GM12878 (cell line): Measurements from ENCODE around the gene AMOTL1. TPM values are rescaled to one million over a fixed set of nuclear protein-coding genes. Genes with fewer than 3 reads are reported as not detected.

Source experiments
- ATAC-seq: fragments of 200-7000 bp; cut with Tn5 transposase; 3 replicates; pipeline ENCODE4 v1.9.1; 2020; ENCODE audit warnings: mild to moderate bottlenecking, moderate library complexity
- BruUV-seq: library from RNA; stranded (reverse); fragments of 400-500 nt; replicated peaks from 2 replicates; lab custom pipeline; 2021; lab: Mats Ljungman, UMichigan
- CTCF ChIA-PET: fragments of 300-600 bp; sonication (Branson Sonifier 250); formaldehyde crosslinking; extraction: SDS; loops from one replicate; lab custom pipeline; 2021; ENCODE audit warnings: inconsistent platforms; lab: Yijun Ruan, JAX
- POLR2A ChIA-PET: fragments of 350-600 bp; formaldehyde crosslinking; extraction: SDS; loops from one replicate; lab custom pipeline; 2021; ENCODE audit warnings: inconsistent platforms; lab: Charles Lee
- RAD21 ChIA-PET: fragments of 300-600 bp; sonication (Branson Sonifier 250); formaldehyde crosslinking; loops from one replicate; lab custom pipeline; 2023; ENCODE audit warnings: antibody characterized with exemption; ENCODE audit not compliant: unreplicated experiment; lab: Charles Lee
- SMC1A ChIA-PET: fragments of 300-600 bp; sonication (Branson Sonifier 250); formaldehyde crosslinking; loops from one replicate; lab custom pipeline; 2023; ENCODE audit not compliant: unreplicated experiment, uncharacterized antibody; lab: Charles Lee
- DNase-seq: peaks from one replicate; pipeline ENCODE4 v3.0.0-alpha.2; 2011; ENCODE audit warnings: low read depth, low spot score
- FAIRE-seq: peaks from 3 replicates; lab custom pipeline; 2011; peaks lifted over from hg19 to GRCh38; lab: Jason Lieb, UNC
- H2AFZ ChIP-seq: 2 replicates; pipeline ENCODE4 v1.6.0; 2011; ENCODE audit warnings: low read depth, low read length, control low read depth; ENCODE audit not compliant: control insufficient read depth
- H3K27ac ChIP-seq: 2 replicates; pipeline ENCODE4 v1.5.1; 2011; ENCODE audit warnings: control low read depth; ENCODE audit not compliant: control insufficient read depth, insufficient read depth
- H3K27me3 ChIP-seq, 2 experiments: replicated peaks in 1 of 2; 2 replicates each; pipeline versions ENCODE4 v1.6.0 to v1.6.1; 2011; ENCODE audit warnings: low read length in 1 of 2; ENCODE audit not compliant: control insufficient read depth in 2 of 2, insufficient read depth in 2 of 2
- H3K36me3 ChIP-seq, 2 experiments: 2 replicates each; pipeline ENCODE4 v1.5.1; 2011; ENCODE audit warnings: low read length in 1 of 2; ENCODE audit not compliant: control insufficient read depth in 2 of 2, insufficient read depth in 2 of 2
- H3K4me1 ChIP-seq: 2 replicates; pipeline ENCODE4 v1.6.1; 2011; ENCODE audit warnings: mild to moderate bottlenecking, low read length, moderate library complexity, mixed read lengths; ENCODE audit not compliant: control insufficient read depth, insufficient read depth
- H3K4me2 ChIP-seq: 2 replicates; pipeline ENCODE4 v1.6.0; 2011; ENCODE audit warnings: control low read depth; ENCODE audit not compliant: control insufficient read depth, insufficient read depth
- H3K4me3 ChIP-seq: fragments of 200-600 bp; sonication (generic); 2 replicates; pipeline ENCODE4 v1.5.1; 2016
- H3K79me2 ChIP-seq: 2 replicates; pipeline ENCODE4 v1.6.0; 2011; ENCODE audit warnings: low read length; ENCODE audit not compliant: control insufficient read depth, insufficient read depth
- H3K9ac ChIP-seq: 2 replicates; pipeline ENCODE4 v1.8.0; 2011; ENCODE audit warnings: low read length, control low read depth, mixed read lengths; ENCODE audit not compliant: control insufficient read depth, insufficient read depth
- H3K9me3 ChIP-seq: replicated peaks from 3 replicates; pipeline ENCODE4 v1.5.1; 2011; ENCODE audit warnings: mild to moderate bottlenecking, low read length; ENCODE audit not compliant: control insufficient read depth, insufficient read depth
- H4K20me1 ChIP-seq: 2 replicates; pipeline ENCODE4 v1.6.0; 2011; ENCODE audit not compliant: control insufficient read depth, insufficient read depth
- BHLHE40 ChIP-seq, 2 experiments: fragments of 450-650 bp in 1 of 2; IDR thresholded peaks; 2 replicates each; pipeline ENCODE4 v1.6.1; 2011 to 2017; ENCODE audit warnings: low read depth in 2 of 2, borderline replicate concordance in 1 of 2, improper control_type of control experiment in 1 of 2, low read length in 1 of 2, mild to moderate bottlenecking in 1 of 2
- EGR1 ChIP-seq, 2 experiments: IDR thresholded peaks; 1 replicate in 1 of 2; 2 replicates in 1 of 2; pipeline ENCODE4 v1.6.1; 2011 to 2012; ENCODE audit warnings: low read depth in 2 of 2, low read length in 2 of 2, borderline replicate concordance in 1 of 2, mild to moderate bottlenecking in 1 of 2, moderate library complexity in 1 of 2
- ETV6 ChIP-seq, 2 experiments: fragments of 450-650 bp in 1 of 2; IDR thresholded peaks in 1 of 2; conservative IDR thresholded peaks in 1 of 2; 2 replicates each; pipeline ENCODE4 v1.6.1; 2014; ENCODE audit warnings: antibody characterized with exemption in 1 of 2, borderline replicate concordance in 1 of 2, low read depth in 1 of 2, mild to moderate bottlenecking in 1 of 2, moderate library complexity in 1 of 2
- HCFC1 ChIP-seq: fragments of 150-350 bp; IDR thresholded peaks from 2 replicates; pipeline ENCODE4 v1.6.1; 2014; ENCODE audit warnings: low read length
- HDGF ChIP-seq: fragments of 450-650 bp; IDR thresholded peaks from 2 replicates; pipeline ENCODE4 v1.6.1; 2016; ENCODE audit warnings: antibody characterized with exemption
- MYB ChIP-seq: fragments of 150-350 bp; IDR thresholded peaks from 2 replicates; pipeline ENCODE4 v1.6.1; 2014; ENCODE audit warnings: mild to moderate bottlenecking, low read depth, low read length, borderline replicate concordance
- NFXL1 ChIP-seq: fragments of 450-650 bp; IDR thresholded peaks from 2 replicates; pipeline ENCODE4 v1.6.1; 2017; ENCODE audit warnings: antibody characterized with exemption, mild to moderate bottlenecking, borderline replicate concordance
- POLR2A ChIP-seq: IDR thresholded peaks from 2 replicates; pipeline ENCODE4 v1.6.1; 2011; ENCODE audit warnings: low read depth, mild to moderate bottlenecking, low read length
- TAF1 ChIP-seq: IDR thresholded peaks from 2 replicates; pipeline ENCODE4 v1.6.1; 2011; ENCODE audit warnings: mild to moderate bottlenecking, low read depth, low read length, borderline replicate concordance
- ZNF217 ChIP-seq: fragments of 450-650 bp; IDR thresholded peaks from 2 replicates; pipeline ENCODE4 v1.6.1; 2017; ENCODE audit warnings: antibody characterized with exemption, mild to moderate bottlenecking
- WGBS: methylation state at CpG from one replicate; pipeline ENCODE4 v1.1.6; 2016; ENCODE audit warnings: low lambda C conversion rate; ENCODE audit not compliant: insufficient replicate concordance, insufficient coverage; ENCODE audit errors: missing lambda C conversion rate; 5-methylcytosine and 5-hydroxymethylcytosine counted together
- in situ Hi-C: fragments of 300-500 bp; cut with MboI; formaldehyde crosslinking; loops from 9 replicates; pipeline ENCODE4 v1.14.3; 2018; ENCODE audit warnings: mixed read lengths
- intact Hi-C: fragments of 100-400 bp; cut with micrococcal nuclease; formaldehyde crosslinking; loops from one replicate; pipeline ENCODE4 v1.14.2; 2022; ENCODE audit not compliant: unreplicated experiment
- polyA plus RNA-seq, 11 experiments: library from polyadenylated mRNA; depleted of rRNA in 4 of 11; unstranded in 6 of 11; stranded (reverse) in 5 of 11; fragments of >200 nt; fragmentation: Nextera tagmentation in 4 of 11; fragmentation: Illumina TruSeq in 1 of 11; extraction: Ambion mirVana in 4 of 11; extraction: Trizol in 1 of 11; gene quantifications; 1 replicate in 1 of 11; 2 replicates in 10 of 11; pipeline versions ENCODE4 v1.2.1 to v1.2.3, GENCODE V29; 2011 to 2016; ENCODE audit warnings: inconsistent platforms in 2 of 11, missing spikeins in 2 of 11, low read depth in 1 of 11
- total RNA-seq, 4 experiments: library from RNA; depleted of rRNA in 3 of 4; stranded (reverse); fragments of >200 nt in 3 of 4; fragmentation: Illumina TruSeq in 1 of 4; extraction: Trizol in 1 of 4; gene quantifications; 2 replicates each; pipeline versions ENCODE4 v1.2.1 to v1.2.3, GENCODE V29; 2013 to 2021
- TF ChIP-seq, protein P1 (sequence below): IDR thresholded peaks from 2 replicates; pipeline ENCODE4 v1.6.1; 2011; ENCODE audit warnings: borderline replicate concordance, low read depth, mild to moderate bottlenecking, moderate library complexity, mixed read lengths, low read length; ENCODE audit not compliant: insufficient read depth; ENCODE audit errors: extremely low read length
- TF ChIP-seq, protein P2 (sequence below): fragments of 450-650 bp; IDR thresholded peaks from 2 replicates; pipeline ENCODE4 v1.6.1; 2018; ENCODE audit warnings: borderline replicate concordance, mild to moderate bottlenecking; ENCODE audit not compliant: partially characterized antibody
- TF ChIP-seq, protein P3 (sequence below): fragments of 450-650 bp; IDR thresholded peaks from 2 replicates; pipeline ENCODE4 v1.6.1; 2016; ENCODE audit warnings: mild to moderate bottlenecking
- TF ChIP-seq, protein P4 (sequence below): fragments of 450-650 bp; IDR thresholded peaks from 2 replicates; pipeline ENCODE4 v1.6.1; 2014; ENCODE audit warnings: mild to moderate bottlenecking

AMOTL1 gene
- total and polyA plus RNA-seq, 10 of the 15 experiments (the other 5 are each of a cell fraction or from before 2014, with no cell fraction given) = under 0.01 to 0.41 (median 0.01) TPM; not detected in 7

DNA sequence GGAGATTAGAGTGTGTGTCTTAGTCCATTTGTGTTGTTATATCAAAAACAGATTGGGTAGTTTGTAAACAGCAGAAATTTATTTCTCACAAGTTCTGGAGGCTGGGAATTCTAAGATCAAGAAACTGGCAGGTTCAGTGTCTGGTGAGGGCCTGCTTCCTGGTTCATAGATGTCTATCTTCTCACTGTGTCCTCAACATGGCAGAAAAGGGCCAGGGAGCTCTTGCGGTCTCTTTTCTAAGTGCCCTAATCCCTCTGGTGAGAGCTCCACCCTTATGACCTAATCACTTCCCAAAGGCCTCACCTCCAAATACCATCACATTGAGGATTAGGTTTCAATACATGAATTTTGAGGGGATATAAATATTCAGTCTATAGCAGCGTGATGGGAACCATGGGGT is 25.5 kb upstream of the AMOTL1 start:
- SMC1A ChIA-PET = interaction anchor here (2.1 kb wide), 1 partner anchor 8 kb away, joined by 7 read pairs; no protein-coding TSS in a partner anchor
- FAIRE-seq (no peak), DNase-seq (no peak), ATAC-seq (no peak)
- H3K4me3 ChIP-seq = no peak overlapping the region
- BruUV-seq = no TSS peak
- RAD21 ChIA-PET = no interaction called here
- H3K36me3 ChIP-seq = no peaks in the 10 kb centered on the region
- CTCF ChIA-PET = no interaction called here
- no peak overlapping the region for H3K27ac ChIP-seq
- H2AFZ ChIP-seq = no peak overlapping the region
- H3K9me3 ChIP-seq = no peaks in the 10 kb centered on the region
- H4K20me1 ChIP-seq = no peaks in the 10 kb centered on the region
- in situ Hi-C loops (no loop called here), intact Hi-C loops (no loop called here)
- no peaks in the 10 kb centered on the region for H3K79me2 ChIP-seq
- H3K4me2 ChIP-seq = no peak overlapping the region
- WGBS = 14% methylated on average over 2 of the region's 2 CpGs
- H3K27me3 ChIP-seq = peaks cover 8 to 12% of the 10 kb centered on the region in 2 experiments
- TF ChIP-seq, protein P1, sequence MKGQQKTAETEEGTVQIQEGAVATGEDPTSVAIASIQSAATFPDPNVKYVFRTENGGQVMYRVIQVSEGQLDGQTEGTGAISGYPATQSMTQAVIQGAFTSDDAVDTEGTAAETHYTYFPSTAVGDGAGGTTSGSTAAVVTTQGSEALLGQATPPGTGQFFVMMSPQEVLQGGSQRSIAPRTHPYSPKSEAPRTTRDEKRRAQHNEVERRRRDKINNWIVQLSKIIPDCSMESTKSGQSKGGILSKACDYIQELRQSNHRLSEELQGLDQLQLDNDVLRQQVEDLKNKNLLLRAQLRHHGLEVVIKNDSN = no peak
- TF ChIP-seq, protein P2, sequence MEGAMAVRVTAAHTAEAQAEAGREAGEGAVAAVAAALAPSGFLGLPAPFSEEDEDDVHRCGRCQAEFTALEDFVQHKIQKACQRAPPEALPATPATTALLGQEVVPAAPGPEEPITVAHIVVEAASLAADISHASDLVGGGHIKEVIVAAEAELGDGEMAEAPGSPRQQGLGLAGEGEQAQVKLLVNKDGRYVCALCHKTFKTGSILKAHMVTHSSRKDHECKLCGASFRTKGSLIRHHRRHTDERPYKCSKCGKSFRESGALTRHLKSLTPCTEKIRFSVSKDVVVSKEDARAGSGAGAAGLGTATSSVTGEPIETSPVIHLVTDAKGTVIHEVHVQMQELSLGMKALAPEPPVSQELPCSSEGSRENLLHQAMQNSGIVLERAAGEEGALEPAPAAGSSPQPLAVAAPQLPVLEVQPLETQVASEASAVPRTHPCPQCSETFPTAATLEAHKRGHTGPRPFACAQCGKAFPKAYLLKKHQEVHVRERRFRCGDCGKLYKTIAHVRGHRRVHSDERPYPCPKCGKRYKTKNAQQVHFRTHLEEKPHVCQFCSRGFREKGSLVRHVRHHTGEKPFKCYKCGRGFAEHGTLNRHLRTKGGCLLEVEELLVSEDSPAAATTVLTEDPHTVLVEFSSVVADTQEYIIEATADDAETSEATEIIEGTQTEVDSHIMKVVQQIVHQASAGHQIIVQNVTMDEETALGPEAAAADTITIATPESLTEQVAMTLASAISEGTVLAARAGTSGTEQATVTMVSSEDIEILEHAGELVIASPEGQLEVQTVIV = no peak
- TF ChIP-seq TAF1 = no peak
- TF ChIP-seq ZNF217 = no peak
- no peak for TF ChIP-seq MYB
- TF ChIP-seq EGR1 (IDR thresholded peaks at IDR 0.05; ENCODE audit: borderline replicate concordance in 1 of 2, low read depth in 2 of 2, low read length in 2 of 2) = no peak
- TF ChIP-seq, protein P3, sequence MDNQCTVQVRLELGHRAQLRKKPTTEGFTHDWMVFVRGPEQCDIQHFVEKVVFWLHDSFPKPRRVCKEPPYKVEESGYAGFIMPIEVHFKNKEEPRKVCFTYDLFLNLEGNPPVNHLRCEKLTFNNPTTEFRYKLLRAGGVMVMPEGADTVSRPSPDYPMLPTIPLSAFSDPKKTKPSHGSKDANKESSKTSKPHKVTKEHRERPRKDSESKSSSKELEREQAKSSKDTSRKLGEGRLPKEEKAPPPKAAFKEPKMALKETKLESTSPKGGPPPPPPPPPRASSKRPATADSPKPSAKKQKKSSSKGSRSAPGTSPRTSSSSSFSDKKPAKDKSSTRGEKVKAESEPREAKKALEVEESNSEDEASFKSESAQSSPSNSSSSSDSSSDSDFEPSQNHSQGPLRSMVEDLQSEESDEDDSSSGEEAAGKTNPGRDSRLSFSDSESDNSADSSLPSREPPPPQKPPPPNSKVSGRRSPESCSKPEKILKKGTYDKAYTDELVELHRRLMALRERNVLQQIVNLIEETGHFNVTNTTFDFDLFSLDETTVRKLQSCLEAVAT = no peak
- TF ChIP-seq BHLHE40 (IDR thresholded peaks at IDR 0.05; ENCODE audit: borderline replicate concordance in 1 of 2, low read depth in 2 of 2, low read length in 1 of 2) = no peak
- no peak for TF ChIP-seq HDGF
- TF ChIP-seq HCFC1 = no peak
- TF ChIP-seq, protein P4, sequence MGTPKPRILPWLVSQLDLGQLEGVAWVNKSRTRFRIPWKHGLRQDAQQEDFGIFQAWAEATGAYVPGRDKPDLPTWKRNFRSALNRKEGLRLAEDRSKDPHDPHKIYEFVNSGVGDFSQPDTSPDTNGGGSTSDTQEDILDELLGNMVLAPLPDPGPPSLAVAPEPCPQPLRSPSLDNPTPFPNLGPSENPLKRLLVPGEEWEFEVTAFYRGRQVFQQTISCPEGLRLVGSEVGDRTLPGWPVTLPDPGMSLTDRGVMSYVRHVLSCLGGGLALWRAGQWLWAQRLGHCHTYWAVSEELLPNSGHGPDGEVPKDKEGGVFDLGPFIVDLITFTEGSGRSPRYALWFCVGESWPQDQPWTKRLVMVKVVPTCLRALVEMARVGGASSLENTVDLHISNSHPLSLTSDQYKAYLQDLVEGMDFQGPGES = no peak
- TF ChIP-seq NFXL1 = no peak
- TF ChIP-seq POLR2A = no peak
- TF ChIP-seq ETV6 (conservative IDR thresholded peaks at IDR 0.05 in 1 of 2, IDR thresholded peaks at IDR 0.05 in 1 of 2; ENCODE audit: borderline replicate concordance in 1 of 2, low read depth in 1 of 2) = no peak
- no peak overlapping the region for H3K9ac ChIP-seq
- no peaks in the 10 kb centered on the region for H3K4me1 ChIP-seq
- POLR2A ChIA-PET = no interaction called here
